ENCODE measurements around the gene IVNS1ABP.
A peak's percentile ranks its signal among the peaks of the same experiment; 100 is the strongest.
"Not testable (repeated sequence)": the region's sequence is repeated elsewhere in the genome, so short reads cannot be mapped to it uniquely, and the experiment has no call there.

Gene IVNS1ABP

GRCh38 chr1:185317034-185317885 lies at the start of gene IVNS1ABP:
IVNS1ABP (minus strand) TSS chr1:185317243; CDS start chr1:185309493, 7,750 bp downstream.
- TF ChIP-seq ZFX (IDR thresholded peaks at IDR 0.05): no peak
- TF ChIP-seq, protein P1, sequence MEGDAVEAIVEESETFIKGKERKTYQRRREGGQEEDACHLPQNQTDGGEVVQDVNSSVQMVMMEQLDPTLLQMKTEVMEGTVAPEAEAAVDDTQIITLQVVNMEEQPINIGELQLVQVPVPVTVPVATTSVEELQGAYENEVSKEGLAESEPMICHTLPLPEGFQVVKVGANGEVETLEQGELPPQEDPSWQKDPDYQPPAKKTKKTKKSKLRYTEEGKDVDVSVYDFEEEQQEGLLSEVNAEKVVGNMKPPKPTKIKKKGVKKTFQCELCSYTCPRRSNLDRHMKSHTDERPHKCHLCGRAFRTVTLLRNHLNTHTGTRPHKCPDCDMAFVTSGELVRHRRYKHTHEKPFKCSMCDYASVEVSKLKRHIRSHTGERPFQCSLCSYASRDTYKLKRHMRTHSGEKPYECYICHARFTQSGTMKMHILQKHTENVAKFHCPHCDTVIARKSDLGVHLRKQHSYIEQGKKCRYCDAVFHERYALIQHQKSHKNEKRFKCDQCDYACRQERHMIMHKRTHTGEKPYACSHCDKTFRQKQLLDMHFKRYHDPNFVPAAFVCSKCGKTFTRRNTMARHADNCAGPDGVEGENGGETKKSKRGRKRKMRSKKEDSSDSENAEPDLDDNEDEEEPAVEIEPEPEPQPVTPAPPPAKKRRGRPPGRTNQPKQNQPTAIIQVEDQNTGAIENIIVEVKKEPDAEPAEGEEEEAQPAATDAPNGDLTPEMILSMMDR (conservative IDR thresholded peaks at IDR 0.05): peak; percentile 41
- peak within 1 kb of the TSS; percentile 89 for H3K27ac ChIP-seq

- TF ChIP-seq, protein P1 (conservative IDR thresholded peaks at IDR 0.05): no peak
- no peak for TF ChIP-seq ZFX (IDR thresholded peaks at IDR 0.05)
- no peak overlapping the region for H3K27ac ChIP-seq
Measured at GRCh38 chr1:185365951-185366350, 48.9 kb upstream of the IVNS1ABP start.

GRCh38 chr1:185364528-185364927 lies 47.5 kb upstream of the IVNS1ABP start:
- H3K27ac ChIP-seq: not testable (repeated sequence)

GRCh38 chr1:185363205-185363604 lies 46.2 kb upstream of the IVNS1ABP start:
- TF ChIP-seq, protein P1 (conservative IDR thresholded peaks at IDR 0.05): no peak
- TF ChIP-seq ZFX (IDR thresholded peaks at IDR 0.05): no peak
- H3K27ac ChIP-seq: no peak overlapping the region

- H3K27ac ChIP-seq: no peak overlapping the region
- TF ChIP-seq, protein P1 (conservative IDR thresholded peaks at IDR 0.05): no peak
Measured at GRCh38 chr1:185360714-185361113, 43.7 kb upstream of the IVNS1ABP start.

DNA sequence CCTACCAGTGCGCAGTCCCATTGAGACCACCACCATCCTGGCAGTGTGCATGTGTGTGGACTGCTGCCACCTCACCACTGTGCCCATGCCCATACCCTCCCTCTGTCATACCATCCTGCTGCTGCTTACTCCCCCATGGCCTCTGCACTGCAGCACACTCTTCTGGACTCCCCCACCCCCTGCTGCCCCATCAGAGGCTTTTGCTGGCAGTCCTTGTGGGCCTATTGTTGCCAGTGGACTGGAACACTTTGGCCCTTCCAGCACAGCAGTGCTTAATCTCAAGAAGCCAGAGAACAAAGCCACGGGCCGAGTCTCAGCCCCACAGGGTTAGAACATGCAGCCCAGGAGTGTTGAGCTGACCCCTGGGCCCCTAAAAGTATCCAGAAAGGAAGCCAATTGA lies 41.9 kb upstream of the IVNS1ABP start:
- no peak overlapping the region for H3K27ac ChIP-seq
- TF ChIP-seq ZFX (IDR thresholded peaks at IDR 0.05): no peak
- TF ChIP-seq, protein P1 (conservative IDR thresholded peaks at IDR 0.05): no peak

GRCh38 chr1:185355947-185356346 lies 38.9 kb upstream of the IVNS1ABP start:
- no peak for TF ChIP-seq ZFX (IDR thresholded peaks at IDR 0.05)
- TF ChIP-seq, protein P1 (conservative IDR thresholded peaks at IDR 0.05): no peak
- H3K27ac ChIP-seq: no peak overlapping the region

DNA sequence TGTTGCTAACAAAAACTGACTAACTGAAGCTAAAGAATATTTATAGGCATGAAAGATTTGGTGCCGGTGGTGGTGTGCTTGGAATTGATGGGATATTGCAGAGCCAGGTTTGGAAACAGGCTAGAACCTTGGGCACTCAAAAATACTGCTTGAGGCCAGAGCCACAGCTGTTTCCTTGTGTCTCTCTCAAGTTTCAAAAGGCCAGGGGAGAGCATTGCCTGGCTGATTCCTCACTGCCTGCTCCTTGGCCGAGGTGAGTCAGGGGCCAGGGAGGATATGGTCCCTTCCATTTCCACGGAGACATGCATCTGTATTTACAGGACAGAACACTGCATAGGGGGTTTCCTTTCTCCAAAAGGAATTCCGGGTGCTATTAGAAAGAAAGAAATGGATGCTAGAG lies 36.1 kb upstream of the IVNS1ABP start:
- no peak for TF ChIP-seq ZFX (IDR thresholded peaks at IDR 0.05)
- TF ChIP-seq, protein P1 (conservative IDR thresholded peaks at IDR 0.05): no peak

More for the DNA sequence above, 36.1 kb upstream of the IVNS1ABP start:
- H3K27ac ChIP-seq: no peak overlapping the region

Data from C4-2B (cell line).